ENCODE results near the gene VWA1.
"Not testable (repeated sequence)": the region's sequence is repeated elsewhere in the genome, so short reads cannot be mapped to it uniquely, and the experiment has no call there.

DNA sequence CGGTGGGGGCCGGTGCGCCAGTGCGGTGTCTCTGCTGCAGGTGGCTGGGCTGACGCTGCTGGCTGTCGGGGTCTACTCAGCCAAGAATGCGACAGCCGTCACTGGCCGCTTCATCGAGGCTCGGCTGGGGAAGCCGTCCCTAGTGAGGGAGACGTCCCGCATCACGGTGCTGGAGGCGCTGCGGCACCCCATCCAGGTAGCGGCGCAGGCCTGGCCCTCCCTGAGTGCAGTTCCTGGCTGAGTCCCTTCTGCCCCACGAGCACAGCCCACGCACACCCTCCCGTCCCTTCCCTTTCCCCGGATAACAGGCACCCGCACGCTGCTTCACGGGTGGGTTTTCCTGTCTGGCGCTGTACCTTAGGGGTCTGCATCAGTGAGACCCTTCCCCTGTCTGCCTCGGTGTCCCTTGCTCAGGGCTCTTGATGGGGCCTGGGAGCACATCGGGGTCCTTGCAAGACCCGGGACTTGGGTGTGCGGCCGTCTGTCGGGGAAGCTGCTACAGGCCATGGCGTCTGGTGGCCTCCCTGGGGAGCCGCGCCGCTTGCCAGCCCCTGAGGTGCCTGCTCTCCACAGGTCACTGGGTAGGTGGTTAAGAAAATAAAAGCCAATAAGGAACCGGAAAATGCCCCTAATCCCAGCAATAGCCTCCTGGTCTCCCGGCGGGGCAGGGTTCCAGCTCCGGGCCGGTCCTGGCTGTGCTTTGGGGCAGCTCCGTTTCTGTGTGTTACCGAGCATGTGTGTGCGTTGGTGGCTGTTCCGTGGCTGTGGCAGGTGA lies 49.7 kb downstream of the VWA1 start:
- TF ChIP-seq, protein P1, sequence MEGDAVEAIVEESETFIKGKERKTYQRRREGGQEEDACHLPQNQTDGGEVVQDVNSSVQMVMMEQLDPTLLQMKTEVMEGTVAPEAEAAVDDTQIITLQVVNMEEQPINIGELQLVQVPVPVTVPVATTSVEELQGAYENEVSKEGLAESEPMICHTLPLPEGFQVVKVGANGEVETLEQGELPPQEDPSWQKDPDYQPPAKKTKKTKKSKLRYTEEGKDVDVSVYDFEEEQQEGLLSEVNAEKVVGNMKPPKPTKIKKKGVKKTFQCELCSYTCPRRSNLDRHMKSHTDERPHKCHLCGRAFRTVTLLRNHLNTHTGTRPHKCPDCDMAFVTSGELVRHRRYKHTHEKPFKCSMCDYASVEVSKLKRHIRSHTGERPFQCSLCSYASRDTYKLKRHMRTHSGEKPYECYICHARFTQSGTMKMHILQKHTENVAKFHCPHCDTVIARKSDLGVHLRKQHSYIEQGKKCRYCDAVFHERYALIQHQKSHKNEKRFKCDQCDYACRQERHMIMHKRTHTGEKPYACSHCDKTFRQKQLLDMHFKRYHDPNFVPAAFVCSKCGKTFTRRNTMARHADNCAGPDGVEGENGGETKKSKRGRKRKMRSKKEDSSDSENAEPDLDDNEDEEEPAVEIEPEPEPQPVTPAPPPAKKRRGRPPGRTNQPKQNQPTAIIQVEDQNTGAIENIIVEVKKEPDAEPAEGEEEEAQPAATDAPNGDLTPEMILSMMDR (IDR thresholded peaks at IDR 0.05): not testable (repeated sequence)
- TF ChIP-seq EP300, POLR2A, POLR2AphosphoS5 (IDR thresholded peaks at IDR 0.05): not testable (repeated sequence)
